Measurements from ENCODE around the gene TUBG2. TPM values are rescaled to one million over a fixed set of nuclear protein-coding genes. Genes with fewer than 3 reads are reported as not detected.

TUBG2 gene
- total RNA-seq, 1 experiment from 2014 or later: 20.4 TPM

DNA sequence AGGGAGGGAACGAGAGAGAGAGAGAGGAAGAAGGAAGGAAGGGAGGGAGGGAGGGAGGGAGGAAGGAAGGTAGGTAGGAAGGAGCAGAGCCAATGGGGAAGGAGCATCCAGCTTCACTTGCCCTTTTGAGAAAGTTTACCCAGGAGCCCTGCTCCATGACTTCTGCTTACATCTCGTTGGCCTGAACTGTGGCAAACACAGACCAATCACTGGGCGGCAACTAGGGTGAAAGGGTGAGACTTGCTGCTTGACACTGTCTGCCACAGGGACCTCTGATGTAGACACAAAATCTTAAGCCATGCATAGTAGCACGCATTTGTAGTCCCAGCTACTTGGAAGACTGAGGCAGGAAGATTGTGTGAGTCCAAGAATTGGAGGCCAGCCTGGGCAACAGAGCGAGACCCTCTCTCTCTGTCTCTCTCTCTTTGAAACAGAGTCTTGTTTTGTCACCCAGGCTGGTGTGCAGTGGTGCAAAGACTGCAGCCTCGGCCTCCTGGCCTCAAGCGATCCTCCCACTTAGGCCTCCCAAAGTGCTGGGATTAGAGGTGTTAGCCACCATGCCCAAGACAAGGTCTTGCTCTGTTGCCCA lies 19.5 kb upstream of the TUBG2 start:
- no peaks in the 10 kb centered on the region for H3K9me3 Mint-ChIP-seq
- Histone ChIP-seq H3K9ac (ENCODE audit: extremely low read depth, insufficient read length, low read length) (no peak overlapping the region), H3K23ac (ENCODE audit: insufficient read length, low read depth, low read length) (no peak overlapping the region), H4K91ac (ENCODE audit: insufficient read length, low read depth, low read length) (no peak overlapping the region), H3K14ac (ENCODE audit: insufficient read depth, low read length) (no peak overlapping the region), H4K8ac (replicated peaks; ENCODE audit: insufficient read length, low read depth, low read length) (no peak overlapping the region), H3K4me2 (ENCODE audit: insufficient read depth, insufficient read length, low read length) (no peak overlapping the region), H3K79me2 (ENCODE audit: insufficient read depth, low read length) (no peaks in the 10 kb centered on the region), H4K20me1 (ENCODE audit: control insufficient read depth, insufficient read depth, insufficient read length) (no peaks in the 10 kb centered on the region), H2AK5ac (ENCODE audit: insufficient read length, low read length) (no peak overlapping the region), H3K4me1 (ENCODE audit: insufficient read depth, low read length) (no peaks in the 10 kb centered on the region), H2BK20ac (ENCODE audit: low read depth, low read length, poor library complexity, severe bottlenecking) (no peak overlapping the region), H3K27ac (ENCODE audit: insufficient read length, low read depth, low read length) (no peak overlapping the region), H3K9me3 (ENCODE audit: control insufficient read depth, low read depth, low read length) (no peaks in the 10 kb centered on the region), H2BK5ac (ENCODE audit: insufficient read length, low read length) (no peak overlapping the region), H2BK15ac (ENCODE audit: low read depth, low read length) (no peak overlapping the region), H2BK12ac (ENCODE audit: insufficient read length, low read depth, low read length) (no peak overlapping the region), H2BK120ac (ENCODE audit: low read depth, low read length, poor library complexity, severe bottlenecking) (no peak overlapping the region), H4K5ac (ENCODE audit: insufficient read length, low read depth, low read length) (no peak overlapping the region), H3K18ac (ENCODE audit: insufficient read length, low read depth, low read length) (no peak overlapping the region), H3K79me1 (ENCODE audit: insufficient read depth, low read depth, low read length, poor library complexity, severe bottlenecking) (no peaks in the 10 kb centered on the region), H3T11ph (ENCODE audit: low read length) (no peak overlapping the region), H3K56ac (ENCODE audit: insufficient read length, low read depth, low read length) (no peak overlapping the region), H3K27me3 (ENCODE audit: insufficient read depth, low read length) (no peaks in the 10 kb centered on the region), H2AFZ (ENCODE audit: low read length) (no peak overlapping the region), H3K4ac (ENCODE audit: low read depth, low read length) (no peak overlapping the region), H3K23me2 (ENCODE audit: insufficient read length, low read depth, low read length, poor library complexity, severe bottlenecking) (no peaks in the 10 kb centered on the region)
- H3K4me1 Mint-ChIP-seq: peaks cover 8 to 9% of the 10 kb centered on the region in 2 experiments
- H3K27me3 Mint-ChIP-seq (ENCODE audit: low read depth): peaks cover 3% of the 10 kb centered on the region; the same call in 1 of the 2 replicates
- WGBS (ENCODE audit: extremely low coverage, insufficient read length, low lambda C conversion rate): no CpG with 5 or more reads among the region's 7 CpGs
- no peak for DNase-seq
- no peaks in the 10 kb centered on the region for H3K36me3 Mint-ChIP-seq (ENCODE audit: insufficient read depth in 1 of 3, low read depth in 3 of 3)
- TF ChIP-seq, protein P1, sequence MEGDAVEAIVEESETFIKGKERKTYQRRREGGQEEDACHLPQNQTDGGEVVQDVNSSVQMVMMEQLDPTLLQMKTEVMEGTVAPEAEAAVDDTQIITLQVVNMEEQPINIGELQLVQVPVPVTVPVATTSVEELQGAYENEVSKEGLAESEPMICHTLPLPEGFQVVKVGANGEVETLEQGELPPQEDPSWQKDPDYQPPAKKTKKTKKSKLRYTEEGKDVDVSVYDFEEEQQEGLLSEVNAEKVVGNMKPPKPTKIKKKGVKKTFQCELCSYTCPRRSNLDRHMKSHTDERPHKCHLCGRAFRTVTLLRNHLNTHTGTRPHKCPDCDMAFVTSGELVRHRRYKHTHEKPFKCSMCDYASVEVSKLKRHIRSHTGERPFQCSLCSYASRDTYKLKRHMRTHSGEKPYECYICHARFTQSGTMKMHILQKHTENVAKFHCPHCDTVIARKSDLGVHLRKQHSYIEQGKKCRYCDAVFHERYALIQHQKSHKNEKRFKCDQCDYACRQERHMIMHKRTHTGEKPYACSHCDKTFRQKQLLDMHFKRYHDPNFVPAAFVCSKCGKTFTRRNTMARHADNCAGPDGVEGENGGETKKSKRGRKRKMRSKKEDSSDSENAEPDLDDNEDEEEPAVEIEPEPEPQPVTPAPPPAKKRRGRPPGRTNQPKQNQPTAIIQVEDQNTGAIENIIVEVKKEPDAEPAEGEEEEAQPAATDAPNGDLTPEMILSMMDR (conservative IDR thresholded peaks at IDR 0.05): no peak
- H3K4me3 Mint-ChIP-seq: no peak overlapping the region
- H3K27ac Mint-ChIP-seq: peak overlapping the region in 1 of 3 experiments; percentile 34; a peak in 1 of 7 replicates

Measured in H9 (cell line).